BLaER1 (cell line): ENCODE data around the gene KCNAB1.

ENCODE experiments used
- H3K27ac ChIP-seq: shearing (Covaris generic); formaldehyde crosslinking; 2 replicates; pipeline ENCODE4 v1.8.1; 2022
- H3K27me3 ChIP-seq: shearing (Covaris generic); formaldehyde crosslinking; 2 replicates; pipeline ENCODE4 v1.8.1; 2022
- H3K36me3 ChIP-seq: shearing (Covaris generic); formaldehyde crosslinking; 2 replicates; pipeline ENCODE4 v1.8.1; 2022
- H3K4me1 ChIP-seq: shearing (Covaris generic); formaldehyde crosslinking; 2 replicates; pipeline ENCODE4 v1.8.1; 2022
- H3K4me2 ChIP-seq: shearing (Covaris generic); formaldehyde crosslinking; 2 replicates; pipeline ENCODE4 v1.8.1; 2022
- H3K4me3 ChIP-seq: shearing (Covaris generic); formaldehyde crosslinking; 2 replicates; pipeline ENCODE4 v1.8.1; 2022
- H3K9ac ChIP-seq: shearing (Covaris generic); formaldehyde crosslinking; 2 replicates; pipeline ENCODE4 v1.8.1; 2022
- H3K9me3 ChIP-seq: shearing (Covaris generic); formaldehyde crosslinking; 2 replicates; pipeline ENCODE4 v1.8.1; 2022
- H4K20me1 ChIP-seq: shearing (Covaris generic); formaldehyde crosslinking; 2 replicates; pipeline ENCODE4 v1.8.1; 2022
- Cebpa-rat ChIP-seq: shearing (Covaris generic); IDR thresholded peaks from 2 replicates; pipeline ENCODE4 v1.8.1; 2022

The KCNAB1 gene

DNA sequence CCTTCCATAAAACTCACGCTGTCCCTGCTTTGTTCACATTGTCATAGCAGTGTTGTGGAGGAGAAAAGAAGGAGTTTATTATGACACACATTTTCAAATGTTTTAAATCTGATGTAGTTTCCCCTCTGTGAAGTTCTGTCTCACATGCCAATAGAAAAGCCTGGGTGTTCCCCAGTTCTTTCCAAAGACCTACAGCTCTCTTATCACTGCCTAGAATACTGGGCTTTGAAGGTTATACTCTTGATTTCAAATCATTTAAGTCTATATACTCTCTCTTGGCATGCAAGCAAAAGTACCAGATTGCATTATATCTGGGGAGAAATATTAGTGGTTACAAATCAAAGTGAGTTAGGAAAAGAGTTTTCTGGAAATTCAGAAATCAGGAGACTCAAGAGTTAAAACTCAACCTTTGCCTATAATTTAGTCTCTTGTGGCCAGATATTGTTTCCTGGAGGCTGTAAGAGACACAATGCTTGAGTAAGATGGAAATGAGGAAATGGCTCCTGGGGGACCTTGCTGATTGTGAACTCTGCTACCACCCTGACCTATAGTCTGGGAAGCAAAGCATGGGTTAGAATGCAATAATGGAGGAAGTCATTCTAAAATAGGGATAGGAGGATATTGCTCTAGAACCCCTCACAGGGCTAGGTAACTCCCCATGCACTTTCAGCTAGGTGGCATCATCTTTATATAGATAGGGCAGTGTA is 182.8 kb downstream of the KCNAB1 start:
- no peak overlapping the region for H3K9ac ChIP-seq
- no peaks in the 10 kb centered on the region for H3K36me3 ChIP-seq
- H3K4me2 ChIP-seq, result no peak overlapping the region
- no peak overlapping the region for H3K4me3 ChIP-seq
- no peaks in the 10 kb centered on the region for H3K4me1 ChIP-seq
- H3K9me3 ChIP-seq, result no peaks in the 10 kb centered on the region
- no peaks in the 10 kb centered on the region for H3K27me3 ChIP-seq
- H4K20me1 ChIP-seq, result no peaks in the 10 kb centered on the region
- no peak overlapping the region for H3K27ac ChIP-seq
- TF ChIP-seq Cebpa-rat, result no peak

DNA sequence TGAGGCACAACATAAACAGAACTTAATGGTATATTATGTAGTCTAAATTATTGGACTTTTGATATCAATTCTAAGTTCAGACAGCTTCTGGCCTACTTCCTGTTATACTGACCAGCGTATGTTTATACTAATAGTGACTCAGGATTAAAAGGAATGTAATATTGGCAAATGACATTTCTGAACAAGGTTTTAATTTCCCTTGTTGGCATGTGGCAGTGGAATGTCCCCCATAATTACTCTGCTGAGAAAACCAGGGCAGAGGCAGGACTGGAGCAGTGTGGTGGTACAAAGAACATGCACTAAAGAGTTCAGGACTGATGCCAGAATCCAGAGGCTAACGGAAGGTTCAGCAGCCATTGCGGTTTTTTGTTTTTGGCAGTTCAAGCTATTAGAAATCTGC is 184.0 kb downstream of the KCNAB1 start:
- H3K27ac ChIP-seq, result no peak overlapping the region
- no peaks in the 10 kb centered on the region for H3K36me3 ChIP-seq

DNA sequence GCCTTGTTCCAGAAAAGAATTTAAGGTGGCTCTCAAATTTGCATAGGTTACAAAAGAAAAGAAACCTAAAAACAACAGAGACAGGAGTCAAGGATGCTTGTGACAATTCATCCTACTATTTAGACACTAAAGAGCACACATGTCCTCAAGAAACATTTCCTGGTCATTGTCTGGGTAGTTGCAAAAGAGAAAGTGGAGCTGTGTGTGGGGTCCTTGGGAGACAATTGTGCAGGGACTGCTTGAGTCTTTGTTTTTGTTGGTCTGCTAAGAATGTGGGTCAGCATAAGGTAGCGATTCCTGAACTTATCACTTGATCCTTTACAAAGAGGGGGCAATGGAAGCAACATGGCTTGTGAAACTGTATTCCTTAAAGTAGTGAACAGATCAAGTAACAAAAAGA is 185.3 kb downstream of the KCNAB1 start:
- no peak for TF ChIP-seq Cebpa-rat
- no peaks in the 10 kb centered on the region for H4K20me1 ChIP-seq
- H3K9me3 ChIP-seq, result no peaks in the 10 kb centered on the region
- H3K4me1 ChIP-seq, result no peaks in the 10 kb centered on the region
- H3K9ac ChIP-seq, result no peak overlapping the region
- H3K36me3 ChIP-seq, result no peaks in the 10 kb centered on the region
- no peaks in the 10 kb centered on the region for H3K27me3 ChIP-seq
- no peak overlapping the region for H3K27ac ChIP-seq
- no peak overlapping the region for H3K4me3 ChIP-seq
- no peak overlapping the region for H3K4me2 ChIP-seq

More for the DNA sequence above, 184.0 kb downstream of the KCNAB1 start:
- Histone ChIP-seq H3K27me3 (no peaks in the 10 kb centered on the region), H4K20me1 (no peaks in the 10 kb centered on the region), H3K4me2 (no peak overlapping the region), H3K4me3 (no peak overlapping the region), H3K4me1 (no peaks in the 10 kb centered on the region), H3K9me3 (no peaks in the 10 kb centered on the region), H3K9ac (no peak overlapping the region)
- no peak for TF ChIP-seq Cebpa-rat

DNA sequence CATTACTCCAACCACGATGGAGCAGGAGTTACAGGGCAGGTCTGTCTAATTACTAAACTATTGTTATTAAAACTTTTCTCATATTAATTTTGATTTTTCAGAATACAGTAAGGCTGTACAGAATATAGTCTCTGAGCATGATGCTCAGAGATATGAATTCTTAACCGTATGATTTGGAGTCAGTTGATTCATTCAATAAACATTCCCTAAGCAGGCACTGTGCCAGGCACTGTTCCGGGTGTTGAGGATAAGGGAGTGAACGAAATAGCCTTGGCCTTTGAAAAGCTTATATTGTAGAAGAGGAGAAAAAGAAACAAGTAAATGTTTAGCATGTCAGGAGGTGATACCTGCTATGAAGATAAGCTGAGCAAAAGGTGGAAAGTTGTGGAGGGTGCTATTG is 187.3 kb downstream of the KCNAB1 start:
- Histone ChIP-seq H3K36me3 (no peaks in the 10 kb centered on the region), H3K4me1 (no peaks in the 10 kb centered on the region), H3K27ac (no peak overlapping the region), H3K9me3 (no peaks in the 10 kb centered on the region), H3K9ac (no peak overlapping the region), H4K20me1 (no peaks in the 10 kb centered on the region), H3K4me3 (no peak overlapping the region), H3K27me3 (no peaks in the 10 kb centered on the region), H3K4me2 (no peak overlapping the region)
- TF ChIP-seq Cebpa-rat, result no peak

DNA sequence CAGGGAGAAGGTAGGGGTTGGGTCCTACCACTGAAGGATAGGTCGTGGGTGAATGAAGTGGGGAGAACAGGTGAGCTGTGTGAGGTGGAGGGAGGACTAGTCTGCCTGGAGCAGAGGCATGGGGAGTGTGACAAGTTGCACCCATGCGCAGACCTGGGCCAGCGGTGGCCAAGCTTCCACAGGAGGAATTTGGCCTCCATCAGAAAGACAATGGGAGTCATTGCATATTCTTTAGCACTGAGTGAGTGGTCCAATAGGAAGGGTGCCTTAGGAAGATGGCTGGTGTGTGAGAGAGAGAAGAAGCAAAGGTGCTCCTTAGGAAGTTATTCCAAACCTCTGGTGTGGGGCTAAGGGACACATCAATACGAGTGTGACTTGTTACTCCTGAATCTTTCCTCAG is 191.1 kb downstream of the KCNAB1 start:
- TF ChIP-seq Cebpa-rat, result no peak
- Histone ChIP-seq H3K36me3 (no peaks in the 10 kb centered on the region), H3K27me3 (no peaks in the 10 kb centered on the region), H3K9ac (no peak overlapping the region), H4K20me1 (no peaks in the 10 kb centered on the region), H3K27ac (no peak overlapping the region), H3K4me1 (no peaks in the 10 kb centered on the region), H3K4me2 (no peak overlapping the region), H3K9me3 (no peaks in the 10 kb centered on the region), H3K4me3 (no peak overlapping the region)

DNA sequence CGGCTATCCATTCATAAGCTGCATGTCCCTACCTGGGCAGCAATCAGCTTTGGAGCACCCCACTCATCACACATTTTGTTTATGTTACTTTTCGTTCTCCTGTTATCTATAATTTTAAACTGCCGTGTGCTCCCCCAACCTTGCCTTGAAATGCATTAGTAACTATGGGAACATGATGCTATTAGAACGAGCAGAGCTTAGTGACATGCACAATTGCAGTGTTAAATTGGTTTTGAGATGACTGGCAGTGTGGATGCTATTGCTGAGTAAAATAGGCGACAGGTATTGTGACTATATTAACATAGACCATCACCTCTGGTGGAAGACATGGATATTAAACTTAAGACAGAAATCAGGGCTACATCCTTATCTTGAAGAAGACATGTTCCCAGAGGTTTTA is 191.6 kb downstream of the KCNAB1 start:
- H3K36me3 ChIP-seq, result no peaks in the 10 kb centered on the region
- no peak overlapping the region for H3K27ac ChIP-seq
- H3K4me2 ChIP-seq, result no peak overlapping the region
- no peak overlapping the region for H3K4me3 ChIP-seq
- no peaks in the 10 kb centered on the region for H3K9me3 ChIP-seq
- no peaks in the 10 kb centered on the region for H3K27me3 ChIP-seq
- H3K4me1 ChIP-seq, result no peaks in the 10 kb centered on the region
- H3K9ac ChIP-seq, result no peak overlapping the region
- TF ChIP-seq Cebpa-rat, result no peak
- H4K20me1 ChIP-seq, result no peaks in the 10 kb centered on the region

DNA sequence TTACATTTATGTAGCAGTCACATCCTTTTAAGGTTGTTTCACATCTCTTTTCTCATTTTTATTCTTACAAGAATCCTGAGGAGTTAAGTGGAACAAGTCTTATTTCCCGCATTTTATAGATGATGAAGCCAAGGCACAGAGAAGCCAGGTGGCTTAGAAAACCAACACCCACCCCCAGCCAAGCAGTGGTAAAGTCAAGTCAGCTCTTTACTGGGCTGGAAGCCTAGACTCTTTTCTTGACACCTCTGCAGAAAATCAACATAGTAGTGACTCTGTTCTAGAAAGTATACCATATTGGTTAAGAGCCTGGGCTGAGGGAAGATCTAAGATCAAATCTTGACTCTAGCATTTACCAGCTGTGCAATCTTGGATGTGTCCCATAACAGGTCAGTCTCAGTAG is 195.7 kb downstream of the KCNAB1 start:
- no peak overlapping the region for H3K4me2 ChIP-seq
- H3K9me3 ChIP-seq, result no peaks in the 10 kb centered on the region
- no peak for TF ChIP-seq Cebpa-rat

DNA sequence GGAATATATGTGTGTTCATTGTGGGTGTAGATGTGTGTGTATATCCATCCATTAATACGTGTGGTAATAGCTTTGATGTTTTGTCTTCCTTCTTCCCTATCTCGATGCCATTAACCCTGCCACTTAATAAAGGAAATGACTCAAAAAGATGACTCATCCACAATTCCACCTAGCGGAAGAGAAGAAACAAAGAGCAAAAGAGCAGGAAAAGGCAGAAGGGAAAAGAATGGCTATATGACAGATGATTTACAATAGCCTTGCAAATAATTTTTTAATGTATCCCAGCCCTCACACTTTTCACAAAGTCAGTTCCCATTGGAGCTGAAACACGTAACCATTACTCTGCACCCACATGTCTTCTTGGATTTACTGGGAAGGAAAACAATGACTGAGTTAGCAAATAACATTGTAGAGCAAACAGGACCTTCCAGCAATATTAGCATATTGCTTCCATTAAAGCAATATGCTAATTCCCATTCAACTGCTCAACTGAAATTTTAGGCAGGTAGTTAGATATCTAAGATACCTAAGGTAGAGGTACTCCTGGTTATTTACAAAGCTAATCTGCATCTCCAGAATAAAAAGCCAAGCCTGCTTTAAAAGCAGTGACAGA is 197.2 kb downstream of the KCNAB1 start:
- H3K27ac ChIP-seq, result no peak overlapping the region
- H3K9ac ChIP-seq, result no peak overlapping the region

More for the DNA sequence above, 195.7 kb downstream of the KCNAB1 start:
- H3K27ac ChIP-seq, result no peak overlapping the region
- no peaks in the 10 kb centered on the region for H3K36me3 ChIP-seq
- no peak overlapping the region for H3K9ac ChIP-seq
- no peaks in the 10 kb centered on the region for H4K20me1 ChIP-seq
- H3K4me3 ChIP-seq, result no peak overlapping the region
- no peaks in the 10 kb centered on the region for H3K4me1 ChIP-seq
- no peaks in the 10 kb centered on the region for H3K27me3 ChIP-seq

DNA sequence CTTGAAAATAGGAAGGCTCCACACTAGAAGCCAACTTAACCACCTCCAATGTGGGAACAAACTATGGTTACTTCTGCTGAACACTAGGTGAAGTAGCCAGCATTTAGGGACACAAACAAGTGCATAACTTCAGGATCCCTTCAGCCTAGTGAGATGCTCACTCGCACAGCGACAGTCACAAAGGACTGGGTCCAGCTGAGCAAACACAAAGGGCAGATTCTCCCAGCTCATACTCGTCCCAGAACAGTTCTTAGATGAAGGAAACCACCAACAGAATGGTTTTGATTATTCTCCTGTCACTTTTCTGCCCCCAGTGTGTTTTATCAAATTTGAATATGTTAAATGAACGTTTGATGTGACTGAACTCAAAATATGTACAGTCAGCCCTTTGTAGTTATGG is 201.6 kb downstream of the KCNAB1 start:
- no peak overlapping the region for H3K9ac ChIP-seq
- H3K36me3 ChIP-seq, result no peaks in the 10 kb centered on the region
- H3K27ac ChIP-seq, result no peak overlapping the region

More for the DNA sequence above, 197.2 kb downstream of the KCNAB1 start:
- Histone ChIP-seq H3K9me3 (no peaks in the 10 kb centered on the region), H3K27me3 (no peaks in the 10 kb centered on the region), H3K4me3 (no peak overlapping the region), H3K4me1 (no peaks in the 10 kb centered on the region), H3K36me3 (no peaks in the 10 kb centered on the region), H4K20me1 (no peaks in the 10 kb centered on the region), H3K4me2 (no peak overlapping the region)
- TF ChIP-seq Cebpa-rat, result no peak

DNA sequence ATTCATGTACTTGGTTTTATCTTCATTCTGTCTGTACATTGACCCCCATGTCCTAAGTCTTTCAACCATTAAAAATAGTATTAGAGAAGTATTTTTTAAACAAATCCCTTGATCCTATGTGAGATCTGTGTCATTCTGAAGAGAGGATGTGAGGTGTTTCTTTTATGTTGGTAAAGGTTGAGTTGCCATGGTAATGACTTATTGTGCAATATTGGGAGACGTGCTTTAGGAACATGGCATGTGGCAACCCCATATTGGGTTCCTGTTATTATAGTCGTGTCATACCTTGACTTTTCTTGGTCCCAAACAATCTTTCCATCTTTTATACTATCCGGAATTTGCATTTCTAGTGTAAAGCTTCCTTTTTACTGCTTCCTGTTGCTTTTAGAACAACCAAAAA is 203.1 kb downstream of the KCNAB1 start:
- TF ChIP-seq Cebpa-rat, result no peak; the same call in 1 of the 2 replicates
- H3K36me3 ChIP-seq, result no peaks in the 10 kb centered on the region
- H3K27ac ChIP-seq, result no peak overlapping the region
- H3K4me1 ChIP-seq, result no peaks in the 10 kb centered on the region
- no peak overlapping the region for H3K4me2 ChIP-seq
- H3K9ac ChIP-seq, result no peak overlapping the region
- no peaks in the 10 kb centered on the region for H3K27me3 ChIP-seq
- H3K4me3 ChIP-seq, result no peak overlapping the region
- H4K20me1 ChIP-seq, result no peaks in the 10 kb centered on the region
- H3K9me3 ChIP-seq, result no peaks in the 10 kb centered on the region

More for the DNA sequence above, 201.6 kb downstream of the KCNAB1 start:
- Histone ChIP-seq H3K4me2 (no peak overlapping the region), H4K20me1 (no peaks in the 10 kb centered on the region), H3K4me3 (no peak overlapping the region), H3K9me3 (no peaks in the 10 kb centered on the region), H3K27me3 (no peaks in the 10 kb centered on the region), H3K4me1 (no peaks in the 10 kb centered on the region)
- TF ChIP-seq Cebpa-rat, result no peak
